Lung (tissue), 12 donors: ENCODE measurements around the gene GADD45A. TPM values are rescaled to one million over a fixed set of nuclear protein-coding genes. Genes with fewer than 3 reads are reported as not detected.

Experiments
- ATAC-seq: fragments of 200-7000 bp; cut with Tn5 transposase; one replicate; pipeline ENCODE4 v1.9.1; 2020; ENCODE audit warnings: moderate number of reproducible peaks; ENCODE audit not compliant: insufficient read depth, low FRiP score
- DNase-seq, 3 donors: peaks; one replicate each; pipeline ENCODE4 v3.0.0-alpha.2; 2013 to 2017
- H3K27ac ChIP-seq, 2 donors: one replicate each; pipeline ENCODE4 v1.5.1; 2013; ENCODE audit warnings: mild to moderate bottlenecking in 2 of 2, moderate library complexity in 2 of 2, control low read depth in 1 of 2, inconsistent platforms in 1 of 2, low read depth in 1 of 2, low read length in 1 of 2
- H3K27me3 ChIP-seq, 3 donors: one replicate each; pipeline ENCODE4 v1.5.1; 2013; ENCODE audit warnings: low read length in 2 of 3; ENCODE audit not compliant: control insufficient read depth in 3 of 3, insufficient read depth in 3 of 3
- H3K36me3 ChIP-seq, 4 donors: one replicate each; pipeline ENCODE4 v1.5.1; 2013; ENCODE audit warnings: low read length in 4 of 4, mild to moderate bottlenecking in 1 of 4, moderate library complexity in 1 of 4; ENCODE audit not compliant: control insufficient read depth in 4 of 4, insufficient read depth in 4 of 4
- H3K4me1 ChIP-seq, 5 donors: one replicate each; pipeline ENCODE4 v1.5.1; 2013; ENCODE audit warnings: low read length in 5 of 5, mild to moderate bottlenecking in 2 of 5, moderate library complexity in 1 of 5; ENCODE audit not compliant: control insufficient read depth in 5 of 5, insufficient read depth in 5 of 5
- H3K4me3 ChIP-seq: one replicate; pipeline ENCODE4 v1.5.1; 2013; ENCODE audit warnings: mild to moderate bottlenecking, control low read depth, moderate library complexity
- H3K9ac ChIP-seq, 2 donors: one replicate each; pipeline ENCODE4 v1.5.1; 2013; ENCODE audit warnings: low read length in 2 of 2, control low read depth in 1 of 2; ENCODE audit not compliant: insufficient read depth in 1 of 2
- H3K9me3 ChIP-seq, 4 donors: one replicate each; pipeline ENCODE4 v1.5.1; 2013; ENCODE audit warnings: low read length in 3 of 4, mild to moderate bottlenecking in 1 of 4, moderate library complexity in 1 of 4; ENCODE audit not compliant: control insufficient read depth in 4 of 4, insufficient read depth in 3 of 4
- WGBS, 2 donors: extraction: QIAGEN DNeasy Blood & Tissue Kit; methylation state at CpG; one replicate each; pipeline ENCODE4 v1.1.7; 2013; 5-methylcytosine and 5-hydroxymethylcytosine counted together
- polyA plus RNA-seq, 2 donors: library from polyadenylated mRNA; stranded (reverse); fragments of 200-250 nt; gene quantifications; one replicate each; pipeline ENCODE4 v1.2.1, GENCODE V29; 2013
- total RNA-seq, 2 donors: library from RNA; depleted of rRNA in 1 of 2; stranded (reverse); fragments of >200 nt in 1 of 2; gene quantifications; one replicate each; pipeline ENCODE4 v1.2.1, GENCODE V29; 2014 to 2021
- TF ChIP-seq, protein P1 (sequence below): IDR thresholded peaks from 2 replicates; pipeline ENCODE4 v1.5.1; 2012; ENCODE audit warnings: mild to moderate bottlenecking; ENCODE audit errors: control extremely low read depth, extremely low read depth
- donor health status: control.
- donor health status: control.
- donor health status: Bipolar disorder and iron deficiency.
- donor health status: healthy.
- donor health status: DM: yes; HTN: yes; CAD: no.

Gene GADD45A
- total and polyA plus RNA-seq, 4 donors, result 12.9 to 52.0 (median 35.2) TPM

DNA sequence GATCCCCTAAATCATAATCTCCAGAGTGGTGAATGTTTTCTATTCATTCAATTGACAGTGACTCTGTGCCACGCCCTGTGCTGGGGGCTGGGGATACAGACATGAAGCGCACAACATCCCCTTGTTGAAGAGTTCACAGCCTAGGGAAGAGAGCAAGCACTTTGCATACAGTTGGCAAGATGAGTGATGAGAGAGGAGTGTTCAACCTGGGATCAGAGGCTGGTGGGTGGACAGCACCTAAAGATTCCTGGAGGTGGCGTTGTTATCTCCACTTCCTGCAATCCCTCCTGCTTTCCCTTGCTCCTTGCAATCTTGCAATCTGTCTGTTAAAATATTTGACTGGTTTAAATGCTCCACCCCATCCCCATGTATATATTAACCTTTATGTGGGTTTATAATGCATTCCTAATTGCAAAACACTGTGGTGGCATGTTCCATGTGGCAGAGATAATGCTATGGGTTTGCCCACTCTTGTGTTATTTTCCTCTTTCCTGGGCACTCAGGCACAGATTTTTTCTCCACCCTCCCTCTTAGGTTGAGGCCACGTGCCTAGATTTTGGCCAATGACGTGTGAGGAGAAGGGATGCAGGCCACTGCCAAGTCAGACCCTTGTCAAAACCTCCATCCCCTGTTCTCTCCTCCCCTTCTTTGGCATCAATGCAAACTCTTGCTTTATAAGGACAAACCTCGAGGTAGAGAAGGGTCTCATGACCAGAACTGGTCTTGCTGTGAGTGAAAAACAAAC lies 36.2 kb upstream of the GADD45A start:
- Histone ChIP-seq H3K27ac (no peak overlapping the region), H3K4me1 (peaks cover 5 to 28% (median 16%) of the 10 kb centered on the region in 5 donors), H3K27me3 (no peaks in the 10 kb centered on the region), H3K4me3 (no peak overlapping the region), H3K9me3 (no peaks in the 10 kb centered on the region), H3K36me3 (no peaks in the 10 kb centered on the region), H3K9ac (no peak overlapping the region)
- DNase-seq, result no peak
- no peak for ATAC-seq
- TF ChIP-seq, protein P1, sequence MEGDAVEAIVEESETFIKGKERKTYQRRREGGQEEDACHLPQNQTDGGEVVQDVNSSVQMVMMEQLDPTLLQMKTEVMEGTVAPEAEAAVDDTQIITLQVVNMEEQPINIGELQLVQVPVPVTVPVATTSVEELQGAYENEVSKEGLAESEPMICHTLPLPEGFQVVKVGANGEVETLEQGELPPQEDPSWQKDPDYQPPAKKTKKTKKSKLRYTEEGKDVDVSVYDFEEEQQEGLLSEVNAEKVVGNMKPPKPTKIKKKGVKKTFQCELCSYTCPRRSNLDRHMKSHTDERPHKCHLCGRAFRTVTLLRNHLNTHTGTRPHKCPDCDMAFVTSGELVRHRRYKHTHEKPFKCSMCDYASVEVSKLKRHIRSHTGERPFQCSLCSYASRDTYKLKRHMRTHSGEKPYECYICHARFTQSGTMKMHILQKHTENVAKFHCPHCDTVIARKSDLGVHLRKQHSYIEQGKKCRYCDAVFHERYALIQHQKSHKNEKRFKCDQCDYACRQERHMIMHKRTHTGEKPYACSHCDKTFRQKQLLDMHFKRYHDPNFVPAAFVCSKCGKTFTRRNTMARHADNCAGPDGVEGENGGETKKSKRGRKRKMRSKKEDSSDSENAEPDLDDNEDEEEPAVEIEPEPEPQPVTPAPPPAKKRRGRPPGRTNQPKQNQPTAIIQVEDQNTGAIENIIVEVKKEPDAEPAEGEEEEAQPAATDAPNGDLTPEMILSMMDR, result no peak
- WGBS, 2 donors, result 79 to 80% methylated on average over 6 of the region's 6 CpGs

DNA sequence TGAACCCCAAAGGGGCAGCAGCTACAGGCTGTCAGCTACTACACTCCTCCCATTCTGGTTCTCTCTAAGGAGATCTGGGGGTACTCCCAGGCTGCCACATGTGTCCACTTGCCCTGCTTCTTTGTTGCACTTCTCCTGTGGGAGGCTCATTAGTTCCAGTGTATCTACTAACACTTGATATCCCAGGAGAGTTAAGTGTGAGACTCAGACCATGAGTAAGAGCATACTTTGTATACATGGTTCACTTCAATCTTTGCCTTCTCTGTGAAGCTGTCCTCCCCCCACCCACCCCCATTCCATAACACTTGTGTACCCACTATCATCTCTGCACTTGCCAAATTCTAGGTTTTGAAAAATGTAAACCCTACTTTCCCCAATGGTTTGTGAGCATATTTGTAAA lies 34.9 kb upstream of the GADD45A start:
- no peaks in the 10 kb centered on the region for H3K27me3 ChIP-seq
- ATAC-seq (no peak), DNase-seq (no peak)
- TF ChIP-seq, protein P1, result no peak
- H3K27ac ChIP-seq, result no peak overlapping the region
- no peaks in the 10 kb centered on the region for H3K36me3 ChIP-seq
- no peak overlapping the region for H3K4me3 ChIP-seq
- no peaks in the 10 kb centered on the region for H3K9me3 ChIP-seq
- H3K4me1 ChIP-seq, result peaks cover 5 to 27% (median 16%) of the 10 kb centered on the region in 5 donors
- H3K9ac ChIP-seq, result no peak overlapping the region

DNA sequence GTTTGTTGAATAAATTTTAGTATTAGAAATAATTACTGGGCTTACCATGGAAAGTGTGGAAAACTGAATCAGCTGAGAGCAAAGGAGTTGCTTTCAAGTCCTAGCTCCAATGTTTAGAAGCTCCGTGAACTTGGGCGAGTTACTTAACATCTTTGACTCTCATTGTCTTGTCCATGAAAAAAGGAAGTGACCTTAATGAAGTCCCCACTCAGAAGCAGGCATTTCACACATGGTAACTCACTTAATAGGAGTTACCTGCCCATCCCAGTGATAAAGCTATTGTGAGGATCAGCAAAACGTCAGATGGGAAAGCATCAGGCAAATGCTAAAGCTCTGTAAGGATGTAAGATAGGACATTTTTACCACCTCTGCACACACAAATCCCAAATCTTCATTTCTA lies 34.0 kb upstream of the GADD45A start:
- DNase-seq, result no peak
- H3K27ac ChIP-seq, result no peak overlapping the region
- no peaks in the 10 kb centered on the region for H3K27me3 ChIP-seq
- H3K9me3 ChIP-seq, result no peaks in the 10 kb centered on the region
- TF ChIP-seq, protein P1, result no peak
- no peaks in the 10 kb centered on the region for H3K36me3 ChIP-seq
- no peak overlapping the region for H3K9ac ChIP-seq
- H3K4me1 ChIP-seq, result peaks cover 5 to 18% (median 12%) of the 10 kb centered on the region in 5 donors
- no peak for ATAC-seq
- no peak overlapping the region for H3K4me3 ChIP-seq
- WGBS, 2 donors, result 67 to 72% methylated on average over 3 of the region's 3 CpGs

DNA sequence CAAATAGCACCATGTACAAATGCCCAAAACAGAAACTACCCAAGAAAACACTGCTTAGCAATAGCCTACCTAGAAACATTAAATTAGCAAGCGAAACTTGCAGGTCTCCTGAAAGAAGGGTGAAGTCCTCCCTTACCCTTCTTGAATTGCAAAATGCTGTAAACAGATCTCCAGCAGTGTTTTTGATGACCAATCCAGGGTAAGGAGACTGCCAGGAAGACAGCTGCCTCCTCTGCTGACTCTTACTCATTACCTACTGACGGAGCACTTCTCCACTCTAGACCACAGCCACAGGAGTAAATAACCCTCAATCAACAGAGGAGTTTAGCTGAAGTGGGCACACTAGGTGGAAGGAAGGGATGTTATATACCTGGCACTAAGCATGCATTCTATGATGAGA lies 32.2 kb upstream of the GADD45A start:
- TF ChIP-seq, protein P1, result no peak
- WGBS, 2 donors, result 52 to 60% methylated on average over 2 of the region's 2 CpGs
- Histone ChIP-seq H3K9me3 (no peaks in the 10 kb centered on the region), H3K4me3 (no peak overlapping the region), H3K36me3 (no peaks in the 10 kb centered on the region), H3K9ac (no peak overlapping the region), H3K27me3 (no peaks in the 10 kb centered on the region), H3K4me1 (peaks cover 0 to 1% (median 0%) of the 10 kb centered on the region in 5 donors), H3K27ac (no peak overlapping the region)
- DNase-seq (no peak), ATAC-seq (no peak)
